Fibroblast of pulmonary artery (primary cell): ENCODE measurements around the gene ERBIN.
"Not testable (repeated sequence)": the region's sequence is repeated elsewhere in the genome, so short reads cannot be mapped to it uniquely, and the experiment has no call there.

Experiments used
- DNase-seq: peaks from one replicate; pipeline ENCODE4 v3.0.0-alpha.2; 2010; ENCODE audit warnings: low read depth
- H3K4me3 ChIP-seq: replicated peaks from 2 replicates; pipeline ENCODE4 v1.5.1; 2011; ENCODE audit warnings: low read depth, mild to moderate bottlenecking, control low read depth, low read length, moderate library complexity
- TF ChIP-seq, protein P1 (sequence below): IDR thresholded peaks from 2 replicates; pipeline ENCODE4 v1.5.1; 2011; ENCODE audit warnings: mild to moderate bottlenecking, control low read depth, low read length, inconsistent platforms; ENCODE audit errors: missing control alignments

The ERBIN gene

DNA sequence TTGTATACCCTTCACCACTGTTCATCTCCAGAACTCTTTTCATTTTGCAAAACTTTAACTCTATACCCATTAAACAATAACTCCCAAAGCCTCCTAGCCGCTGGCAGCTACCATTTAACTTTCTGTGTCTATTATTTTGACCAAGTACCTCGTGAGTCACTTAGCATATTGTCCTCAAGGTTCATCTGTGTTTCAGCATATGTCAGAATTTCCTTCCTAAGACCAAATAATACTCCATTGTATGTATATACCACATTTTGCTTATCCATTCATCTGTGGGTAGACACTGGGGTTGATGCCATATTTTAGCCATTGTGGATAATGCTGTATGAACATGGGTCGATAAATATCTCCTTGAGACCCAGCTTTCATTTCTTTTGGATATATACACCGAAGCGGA, 17.4 kb downstream of the ERBIN start:
- no peak overlapping the region for H3K4me3 ChIP-seq
- TF ChIP-seq, protein P1, sequence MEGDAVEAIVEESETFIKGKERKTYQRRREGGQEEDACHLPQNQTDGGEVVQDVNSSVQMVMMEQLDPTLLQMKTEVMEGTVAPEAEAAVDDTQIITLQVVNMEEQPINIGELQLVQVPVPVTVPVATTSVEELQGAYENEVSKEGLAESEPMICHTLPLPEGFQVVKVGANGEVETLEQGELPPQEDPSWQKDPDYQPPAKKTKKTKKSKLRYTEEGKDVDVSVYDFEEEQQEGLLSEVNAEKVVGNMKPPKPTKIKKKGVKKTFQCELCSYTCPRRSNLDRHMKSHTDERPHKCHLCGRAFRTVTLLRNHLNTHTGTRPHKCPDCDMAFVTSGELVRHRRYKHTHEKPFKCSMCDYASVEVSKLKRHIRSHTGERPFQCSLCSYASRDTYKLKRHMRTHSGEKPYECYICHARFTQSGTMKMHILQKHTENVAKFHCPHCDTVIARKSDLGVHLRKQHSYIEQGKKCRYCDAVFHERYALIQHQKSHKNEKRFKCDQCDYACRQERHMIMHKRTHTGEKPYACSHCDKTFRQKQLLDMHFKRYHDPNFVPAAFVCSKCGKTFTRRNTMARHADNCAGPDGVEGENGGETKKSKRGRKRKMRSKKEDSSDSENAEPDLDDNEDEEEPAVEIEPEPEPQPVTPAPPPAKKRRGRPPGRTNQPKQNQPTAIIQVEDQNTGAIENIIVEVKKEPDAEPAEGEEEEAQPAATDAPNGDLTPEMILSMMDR = no peak
- DNase-seq = no peak

DNA sequence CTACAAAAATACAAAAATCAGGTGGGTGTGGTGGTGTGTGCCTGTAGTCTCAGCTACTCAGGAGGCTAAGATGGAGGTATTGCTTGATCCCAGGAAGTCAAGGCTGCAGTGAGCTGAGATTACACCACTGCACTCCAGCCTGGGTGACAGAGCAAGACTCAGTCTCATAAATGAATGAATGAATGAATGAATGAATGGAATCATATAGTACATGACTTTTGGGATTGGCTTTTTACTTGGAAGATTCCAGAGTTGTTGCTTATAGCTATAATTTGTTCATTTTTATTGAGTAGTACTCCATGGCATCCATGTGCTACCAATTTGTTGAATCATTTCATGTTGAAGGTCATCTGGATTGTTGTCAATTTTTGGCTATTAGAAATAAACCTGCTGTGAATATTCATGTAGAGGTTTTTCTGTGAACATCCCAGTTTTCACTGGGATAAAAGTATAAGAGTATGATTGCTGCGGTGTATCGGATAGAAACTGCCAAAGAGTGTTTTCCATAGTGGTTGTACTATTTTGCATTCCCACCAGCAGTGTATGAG, 19.9 kb downstream of the ERBIN start:
- TF ChIP-seq, protein P1 = no peak
- no peak overlapping the region for H3K4me3 ChIP-seq
- no peak for DNase-seq

DNA sequence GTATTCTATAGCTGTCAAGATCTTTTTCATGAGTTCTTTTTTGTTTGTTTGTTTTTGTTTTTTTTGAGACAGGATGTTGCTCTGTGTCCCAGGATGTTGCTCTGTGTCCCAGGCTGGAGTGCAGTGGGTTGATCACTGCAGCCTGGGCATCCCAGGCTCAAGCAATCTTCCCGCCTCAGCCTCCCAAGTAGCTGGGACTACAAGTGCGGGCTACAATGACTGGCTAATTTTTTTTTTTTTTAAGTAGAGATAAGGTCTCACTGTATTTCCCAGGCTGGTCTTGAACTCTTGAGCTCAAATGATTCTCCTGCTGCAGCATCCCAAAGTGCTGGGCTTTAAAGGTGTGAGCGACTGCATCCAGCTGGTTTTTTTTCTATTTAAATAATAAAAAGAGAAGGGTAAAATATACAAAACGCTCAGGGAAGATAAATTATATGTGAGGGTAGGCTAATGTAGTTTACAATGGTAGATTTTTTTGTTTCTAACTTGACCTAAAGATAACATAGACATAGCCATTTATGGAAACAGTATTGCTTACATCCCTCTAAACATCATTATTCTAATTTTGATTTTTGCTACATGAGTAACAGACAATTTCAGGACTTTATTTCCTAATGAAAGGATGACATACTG, 21.9 kb downstream of the ERBIN start:
- H3K4me3 ChIP-seq = no peak overlapping the region
- TF ChIP-seq, protein P1 = no peak
- DNase-seq = no peak

DNA sequence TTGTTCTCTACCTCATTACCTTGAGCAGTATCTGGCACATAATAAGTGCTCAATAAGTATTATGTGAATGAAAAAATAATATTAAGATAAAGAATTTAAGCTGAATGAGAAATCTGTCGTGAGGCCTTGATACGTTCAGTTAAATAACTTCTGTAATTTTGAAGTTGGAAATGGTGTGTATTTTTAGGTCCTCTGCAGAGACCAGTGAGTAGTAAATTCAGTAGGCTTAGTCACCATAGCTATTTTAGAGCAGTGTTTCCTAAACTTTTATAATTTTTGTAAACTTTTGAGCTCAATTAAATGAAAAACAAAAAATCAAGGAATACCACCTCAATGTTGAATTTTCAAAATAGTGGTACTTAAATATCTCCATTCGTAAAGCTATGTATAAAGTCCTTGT, 25.0 kb downstream of the ERBIN start:
- DNase-seq = no peak
- no peak overlapping the region for H3K4me3 ChIP-seq
- TF ChIP-seq, protein P1 = no peak

DNA sequence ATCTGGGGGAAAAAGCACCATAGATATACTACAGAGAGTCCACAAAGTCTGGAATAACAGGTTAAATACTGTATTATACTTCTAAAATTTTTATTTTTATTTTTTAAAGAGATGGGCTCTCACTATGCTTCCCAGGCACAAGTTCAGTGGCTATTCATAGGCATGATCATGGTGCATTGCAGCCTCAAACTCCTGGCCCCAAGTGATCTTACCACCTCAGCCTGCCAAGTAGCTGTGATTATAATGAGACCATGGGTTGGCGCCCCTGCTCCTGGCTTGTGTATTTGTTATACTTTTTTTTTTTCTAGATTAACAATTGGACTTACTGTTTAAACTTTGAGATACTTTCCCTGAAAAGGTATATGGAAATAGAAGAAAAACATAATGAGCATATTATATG, 25.9 kb downstream of the ERBIN start:
- H3K4me3 ChIP-seq = no peak overlapping the region
- TF ChIP-seq, protein P1 = no peak
- DNase-seq = no peak

DNA sequence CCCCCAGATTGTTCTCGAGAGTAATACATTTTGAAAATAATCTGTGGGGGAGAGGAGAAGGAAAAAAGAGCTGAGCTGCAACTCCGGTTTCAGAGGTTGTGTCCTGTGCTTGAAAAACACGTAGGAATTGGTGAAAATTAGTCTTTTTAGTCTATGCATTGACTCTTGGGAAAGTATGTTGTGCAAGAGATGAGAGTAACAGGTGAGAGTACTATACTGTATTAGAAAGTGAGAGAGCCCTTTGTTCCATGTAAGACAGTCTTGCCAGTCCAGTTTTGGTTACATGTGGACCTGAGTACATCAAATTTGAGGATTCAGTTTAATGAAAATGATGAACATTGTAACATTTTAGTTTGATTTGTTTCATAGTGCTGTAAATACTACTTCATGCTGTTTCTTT, 27.8 kb downstream of the ERBIN start:
- no peak overlapping the region for H3K4me3 ChIP-seq
- no peak for DNase-seq
- TF ChIP-seq, protein P1 = no peak

DNA sequence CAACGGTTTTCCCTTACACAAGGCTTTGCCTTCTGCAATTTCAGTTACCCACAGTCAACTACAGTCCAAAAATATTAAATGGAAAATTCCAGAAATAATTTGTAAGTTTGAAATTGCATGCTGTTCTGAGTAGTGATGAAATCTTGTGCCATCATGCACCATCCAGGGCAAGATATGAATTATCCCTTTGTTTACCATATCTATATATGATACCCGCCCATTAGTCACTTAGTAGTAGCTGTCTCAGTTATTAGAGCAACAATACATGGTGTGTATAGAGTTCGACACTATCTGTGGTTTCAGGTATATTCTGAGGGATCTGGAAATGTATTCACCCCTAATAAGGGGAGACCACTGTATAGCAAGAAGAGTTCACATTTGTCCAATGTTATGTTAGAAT, 29.4 kb downstream of the ERBIN start:
- TF ChIP-seq, protein P1 = no peak
- H3K4me3 ChIP-seq = no peak overlapping the region
- DNase-seq = no peak

DNA sequence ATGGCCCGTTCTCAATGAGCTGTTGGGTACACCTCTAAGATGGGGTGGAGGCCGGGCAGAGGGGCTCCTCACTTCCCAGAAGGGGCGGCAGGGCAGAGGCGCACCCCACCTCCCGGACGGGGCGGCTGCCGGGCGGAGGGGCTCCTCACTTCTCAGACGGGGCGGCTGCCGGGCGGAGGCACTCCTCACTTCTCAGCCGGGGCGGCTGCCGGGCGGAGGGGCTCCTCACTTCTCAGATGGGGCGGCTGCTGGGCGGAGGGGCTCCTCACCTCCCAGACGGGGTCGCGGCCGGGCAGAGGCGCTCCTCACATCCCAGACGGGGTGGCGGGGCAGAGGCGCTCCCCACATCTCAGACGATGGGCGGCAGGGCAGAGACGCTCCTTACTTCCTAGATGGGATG, 31.3 kb downstream of the ERBIN start:
- H3K4me3 ChIP-seq, DNase-seq: not testable (repeated sequence)
